Measurements from ENCODE around the gene CDK5R2. TPM values are rescaled to one million over a fixed set of nuclear protein-coding genes. Genes with fewer than 3 reads are reported as not detected.

CDK5R2 gene
- polyA plus RNA-seq, 6 donors from 2014 or later, result not detected

DNA sequence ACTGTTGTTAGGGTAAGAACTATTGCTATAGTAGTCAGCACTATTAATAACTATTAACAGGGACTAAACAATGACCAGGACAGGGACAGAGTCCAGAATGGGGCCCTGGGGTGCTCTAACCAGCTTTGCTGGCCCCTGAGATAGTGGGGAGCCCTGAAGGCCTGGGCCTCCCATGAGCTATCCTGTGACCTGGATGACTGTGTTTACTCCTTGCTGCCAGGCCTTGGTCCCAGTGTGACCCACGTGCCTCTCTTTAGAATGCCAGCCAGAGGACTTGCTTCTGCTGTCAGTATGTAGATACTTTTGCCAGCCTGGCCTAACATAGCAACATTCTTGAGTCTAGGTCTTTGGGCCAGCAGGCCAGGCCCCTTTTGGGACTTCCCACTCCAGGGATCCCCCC is 11.4 kb downstream of the CDK5R2 start:
- H3K4me3 Mint-ChIP-seq, result no peak overlapping the region
- ATAC-seq (ENCODE audit: low read depth in 2 of 2) (no peak), DNase-seq (no peak)
- no peaks in the 10 kb centered on the region for H3K36me3 Mint-ChIP-seq
- no peaks in the 10 kb centered on the region for H3K4me1 Mint-ChIP-seq
- no peak overlapping the region for H3K27ac Mint-ChIP-seq
- H3K27me3 Mint-ChIP-seq, result peaks cover 53 to 75% (median 69%) of the 10 kb centered on the region in 3 donors
- H3K9me3 Mint-ChIP-seq, result peaks cover 0 to 8% (median 0%) of the 10 kb centered on the region in 7 donors

DNA sequence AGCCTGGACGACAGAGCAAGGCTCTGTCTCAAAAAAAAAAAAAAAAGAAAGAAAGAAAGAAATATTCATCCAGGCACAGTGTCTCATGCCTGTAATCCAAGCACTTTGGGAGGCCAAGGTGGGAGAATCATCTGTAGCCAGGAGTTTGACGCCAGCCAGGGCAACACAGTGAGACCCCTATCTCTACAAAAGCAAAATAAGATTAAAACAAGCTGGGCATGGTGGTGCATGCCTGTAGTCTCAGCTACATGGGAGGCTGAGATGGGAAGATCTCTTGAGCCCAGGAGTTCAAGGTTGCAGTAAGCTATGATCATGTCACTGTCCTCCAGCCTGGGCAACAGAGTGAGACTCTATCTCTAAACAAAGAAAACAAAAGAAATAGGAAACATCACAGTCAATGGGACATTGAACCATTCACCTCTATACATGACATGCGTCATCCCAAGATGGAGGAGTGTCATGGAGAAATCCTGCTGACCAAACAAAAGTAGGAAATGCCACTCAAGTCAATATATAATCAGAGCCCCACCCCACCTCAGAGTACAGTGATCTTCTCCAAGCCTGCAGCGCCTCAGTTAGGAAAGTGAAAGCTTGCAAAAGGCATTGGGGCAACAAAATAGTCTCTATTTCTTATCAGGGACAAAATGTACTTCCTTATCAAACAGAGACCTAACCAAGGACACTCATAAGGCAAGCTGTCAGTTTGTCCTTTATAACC is 15.8 kb downstream of the CDK5R2 start:
- H3K4me1 Mint-ChIP-seq, result peaks cover 4 to 10% (median 8%) of the 10 kb centered on the region in 3 donors

DNA sequence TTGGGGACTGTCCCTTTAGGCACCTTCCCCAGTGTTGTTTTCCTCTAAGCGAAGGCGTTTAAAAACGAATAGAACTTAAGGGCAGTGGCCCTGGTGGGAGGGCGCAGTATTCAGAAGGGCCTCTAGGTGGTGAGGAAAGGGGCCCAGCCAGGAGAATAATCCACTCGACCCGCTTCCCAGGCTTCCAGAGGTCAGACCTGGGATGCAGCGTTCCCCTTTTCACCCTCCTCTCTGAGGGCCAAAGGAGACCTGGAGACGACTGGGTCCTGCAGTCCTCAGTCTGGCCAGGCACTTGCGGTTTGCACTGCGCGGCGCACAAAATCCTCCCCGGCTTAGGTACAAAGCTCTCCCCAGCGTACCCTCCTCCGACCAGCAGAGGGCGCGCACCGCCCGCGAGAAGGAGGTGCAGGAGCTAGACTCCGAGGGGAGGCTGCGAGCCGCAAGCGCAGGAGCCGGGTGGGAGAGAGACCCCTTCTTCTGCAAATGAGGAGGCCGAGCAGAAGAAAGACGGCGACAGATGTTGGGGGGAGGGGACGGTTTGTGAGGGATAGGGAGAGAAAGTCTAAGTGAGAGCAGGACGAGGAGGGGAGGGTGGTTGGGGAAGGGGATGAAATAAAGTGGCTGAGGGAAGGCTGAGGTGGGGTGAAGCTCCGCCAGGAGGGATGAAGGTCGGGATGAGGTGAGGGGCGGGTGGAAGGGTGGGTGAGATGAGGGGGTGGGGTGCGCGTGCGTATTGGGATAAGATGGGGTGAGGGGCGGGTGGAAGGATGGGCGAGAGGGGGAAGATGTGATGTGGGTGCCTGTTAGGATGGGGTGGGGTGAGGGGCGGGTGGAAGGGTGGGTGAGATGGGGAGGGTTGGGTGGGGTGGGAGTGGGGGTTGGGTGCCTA is 20.6 kb downstream of the CDK5R2 start:
- H3K27me3 Mint-ChIP-seq, result peaks cover 65 to 97% (median 90%) of the 10 kb centered on the region in 3 donors
- ATAC-seq (ENCODE audit: low read depth in 2 of 2), result peak; percentile 86 to 88

More for the DNA sequence above, 15.8 kb downstream of the CDK5R2 start:
- DNase-seq (no peak), ATAC-seq (ENCODE audit: low read depth in 2 of 2) (no peak)
- H3K4me3 Mint-ChIP-seq, result no peak overlapping the region
- H3K9me3 Mint-ChIP-seq, result peaks cover 0 to 5% (median 0%) of the 10 kb centered on the region in 7 donors
- H3K27ac Mint-ChIP-seq, result peak overlapping the region in 1 of 6 donors; percentile 6
- peaks cover 60 to 86% (median 81%) of the 10 kb centered on the region in 3 donors for H3K27me3 Mint-ChIP-seq
- H3K36me3 Mint-ChIP-seq, result no peaks in the 10 kb centered on the region

DNA sequence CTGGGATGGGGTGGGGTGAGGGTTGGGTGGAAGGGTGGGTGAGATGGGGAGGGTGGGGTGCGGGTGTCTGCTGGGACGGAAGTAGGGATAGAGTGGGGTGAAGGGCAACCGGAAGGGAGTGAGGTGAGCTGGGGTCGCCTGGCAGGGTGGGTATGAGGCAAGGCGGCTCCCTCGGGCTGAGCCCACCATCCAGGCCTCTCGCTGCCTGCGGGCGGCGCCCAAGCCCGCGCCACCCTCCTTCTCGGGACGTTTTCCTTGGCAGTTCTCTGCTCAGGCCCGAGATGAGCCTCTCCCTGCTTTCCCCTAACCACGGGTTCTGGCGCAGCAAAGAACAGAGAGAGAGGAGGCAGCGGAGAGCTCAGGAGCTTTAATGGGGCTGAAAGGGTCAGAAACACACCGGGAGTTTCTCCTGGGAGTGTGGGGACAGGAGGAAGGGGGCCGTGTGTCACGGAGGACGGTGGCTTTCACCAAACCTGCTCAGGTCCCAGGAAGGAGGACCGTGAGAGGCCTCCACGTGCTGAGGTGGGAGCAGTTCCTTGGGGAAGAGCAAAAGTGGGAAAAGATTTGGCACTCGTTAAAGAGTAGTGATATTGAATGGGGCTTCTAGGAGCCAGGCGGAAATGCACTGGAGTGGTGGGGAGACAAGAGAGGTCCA is 21.4 kb downstream of the CDK5R2 start:
- Mint-ChIP-seq H3K27ac (peak overlapping the region in 3 of 6 donors; percentile 52 to 96 (median 91)), H3K4me3 (peak overlapping the region; percentile 86 to 93 (median 88)), H3K4me1 (peaks cover 29 to 44% (median 38%) of the 10 kb centered on the region in 3 donors), H3K9me3 (peaks cover 0 to 2% (median 0%) of the 10 kb centered on the region in 7 donors), H3K36me3 (peaks cover 0 to 6% of the 10 kb centered on the region in 2 donors), H3K27me3 (peaks cover 63 to 95% (median 89%) of the 10 kb centered on the region in 3 donors)
- no peak for ATAC-seq (ENCODE audit: low read depth in 2 of 2)
- DNase-seq, result no peak

More for the DNA sequence above, 20.6 kb downstream of the CDK5R2 start:
- Mint-ChIP-seq H3K9me3 (peaks cover 0 to 2% (median 0%) of the 10 kb centered on the region in 7 donors), H3K4me3 (peak overlapping the region; percentile 68 to 89 (median 83)), H3K36me3 (peaks cover 0 to 6% of the 10 kb centered on the region in 2 donors), H3K27ac (peak overlapping the region in 3 of 6 donors; percentile 5 to 81 (median 18)), H3K4me1 (peaks cover 24 to 39% (median 33%) of the 10 kb centered on the region in 3 donors)
- peak; percentile 79 for DNase-seq

DNA sequence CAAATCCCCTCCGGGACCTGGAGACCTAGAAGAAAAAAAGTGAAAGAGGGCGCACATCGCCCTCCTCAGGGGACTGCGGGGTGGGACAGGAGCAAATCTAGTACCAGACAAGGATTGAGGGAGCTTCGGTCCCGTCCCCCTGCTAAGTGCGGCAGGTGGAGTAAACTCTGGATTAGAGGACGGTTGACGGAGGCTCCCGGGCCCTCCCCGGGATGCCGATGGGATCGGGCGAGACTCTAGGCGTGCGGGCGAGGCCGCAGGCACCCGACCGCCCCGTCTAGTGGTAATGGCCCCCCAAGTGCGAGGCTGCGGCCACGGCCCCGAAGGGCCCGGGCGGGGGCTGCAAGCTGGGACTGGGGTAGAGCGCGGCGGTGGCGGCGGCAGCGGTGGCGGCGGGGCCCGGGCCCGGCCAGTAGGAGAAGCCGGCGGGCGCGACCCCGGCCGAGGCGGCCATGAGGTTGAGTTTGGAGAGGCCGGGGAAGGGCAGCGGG is 22.0 kb downstream of the CDK5R2 start:
- H3K9me3 Mint-ChIP-seq, result peaks cover 0 to 2% (median 0%) of the 10 kb centered on the region in 7 donors
- H3K4me1 Mint-ChIP-seq, result peaks cover 33 to 49% (median 43%) of the 10 kb centered on the region in 3 donors
- H3K36me3 Mint-ChIP-seq, result peaks cover 0 to 6% of the 10 kb centered on the region in 2 donors
- H3K4me3 Mint-ChIP-seq, result peak overlapping the region; percentile 86 to 93 (median 88)
- peak overlapping the region in 5 of 6 donors; percentile 52 to 96 (median 75) for H3K27ac Mint-ChIP-seq
- H3K27me3 Mint-ChIP-seq, result peaks cover 62 to 95% (median 89%) of the 10 kb centered on the region in 3 donors
- peak; percentile 3 to 10 for ATAC-seq (ENCODE audit: low read depth in 2 of 2)
- no peak for DNase-seq

DNA sequence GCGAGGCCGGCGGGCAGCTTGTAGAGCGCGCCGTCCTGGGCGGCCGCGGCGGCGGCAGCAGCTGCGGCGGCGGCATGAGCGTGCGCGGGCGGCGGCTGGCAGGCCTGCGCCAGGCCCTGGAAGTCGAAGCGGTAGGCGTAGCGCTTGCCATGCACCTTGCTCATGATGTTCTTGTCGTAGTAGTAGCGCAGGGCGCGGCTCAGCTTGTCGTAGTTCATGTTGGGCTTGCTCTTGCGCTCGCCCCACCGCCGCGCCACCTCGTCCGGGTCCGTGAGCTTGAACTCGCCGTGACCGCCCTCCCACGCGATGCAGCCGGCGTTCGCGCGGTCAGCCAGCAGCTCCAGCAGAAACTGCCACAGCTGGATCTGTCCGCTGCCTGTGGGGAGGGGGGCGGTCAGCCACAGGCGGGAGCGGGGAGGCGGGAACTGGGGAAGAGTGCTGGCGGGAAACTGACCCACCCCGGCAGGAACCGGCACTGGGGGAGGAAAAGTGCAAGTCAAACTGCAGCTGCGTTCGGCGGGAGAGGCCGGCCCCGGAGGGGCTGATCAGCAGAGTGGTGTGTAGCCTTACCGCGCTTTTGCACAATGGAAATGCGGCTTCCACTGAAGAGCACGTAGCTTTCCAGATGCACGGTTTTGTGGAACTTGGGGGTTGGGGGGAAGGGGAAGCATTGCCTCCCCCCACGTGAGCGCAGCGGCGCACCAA is 22.6 kb downstream of the CDK5R2 start:
- H3K9me3 Mint-ChIP-seq, result peaks cover 0 to 2% (median 0%) of the 10 kb centered on the region in 7 donors
- ATAC-seq (ENCODE audit: low read depth in 2 of 2) (peak; percentile 28 to 30), DNase-seq (no peak)
- peaks cover 63 to 95% (median 89%) of the 10 kb centered on the region in 3 donors for H3K27me3 Mint-ChIP-seq
- peaks cover 0 to 6% of the 10 kb centered on the region in 2 donors for H3K36me3 Mint-ChIP-seq
- H3K4me1 Mint-ChIP-seq, result peaks cover 33 to 49% (median 43%) of the 10 kb centered on the region in 3 donors
- peak overlapping the region in 2 of 6 donors; percentile 39 to 74 for H3K27ac Mint-ChIP-seq
- H3K4me3 Mint-ChIP-seq, result peak overlapping the region; percentile 54 to 87 (median 72)

DNA sequence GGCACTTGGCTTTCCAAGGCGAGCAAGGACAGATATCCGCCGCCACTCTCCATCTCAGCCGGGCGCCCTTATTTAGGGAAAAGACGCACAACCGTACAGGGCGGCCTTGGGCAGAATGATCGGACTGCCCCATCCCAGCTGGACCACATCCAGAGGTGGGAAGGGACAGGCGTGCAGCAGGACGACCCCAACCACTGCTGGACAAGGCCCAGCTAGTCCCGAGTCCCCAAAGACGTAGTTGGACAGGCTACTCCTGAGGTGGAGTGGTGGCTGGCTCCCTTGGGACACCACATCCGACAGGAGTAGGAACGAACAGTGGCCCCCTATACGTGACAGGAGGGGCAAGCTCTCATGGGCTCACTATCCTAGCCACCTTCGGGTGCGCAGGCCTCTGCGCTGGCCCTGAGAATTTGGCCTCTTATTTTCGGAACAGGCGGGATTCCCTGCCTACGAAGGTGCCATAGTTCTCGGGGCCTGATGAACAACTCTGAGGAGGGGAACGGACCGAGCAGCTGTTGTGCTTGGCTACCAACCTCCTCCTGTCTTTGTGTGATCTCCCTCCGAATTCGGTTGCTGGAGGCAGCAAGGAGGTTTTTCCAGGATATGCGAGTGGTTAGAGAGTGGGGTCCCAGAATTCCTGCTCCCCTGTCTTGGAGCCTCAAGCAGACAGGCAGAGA is 23.3 kb downstream of the CDK5R2 start:
- peaks cover 0 to 6% of the 10 kb centered on the region in 2 donors for H3K36me3 Mint-ChIP-seq
- H3K27me3 Mint-ChIP-seq, result peaks cover 63 to 95% (median 89%) of the 10 kb centered on the region in 3 donors
- H3K9me3 Mint-ChIP-seq, result peaks cover 0 to 2% (median 0%) of the 10 kb centered on the region in 7 donors
- H3K4me1 Mint-ChIP-seq, result peaks cover 33 to 49% (median 43%) of the 10 kb centered on the region in 3 donors
- H3K4me3 Mint-ChIP-seq, result peak overlapping the region in 7 of 8 donors; percentile 61 to 87 (median 74)
- ATAC-seq (ENCODE audit: low read depth in 2 of 2), result no peak
- H3K27ac Mint-ChIP-seq, result peak overlapping the region in 2 of 6 donors; percentile 36 to 74
- no peak for DNase-seq

DNA sequence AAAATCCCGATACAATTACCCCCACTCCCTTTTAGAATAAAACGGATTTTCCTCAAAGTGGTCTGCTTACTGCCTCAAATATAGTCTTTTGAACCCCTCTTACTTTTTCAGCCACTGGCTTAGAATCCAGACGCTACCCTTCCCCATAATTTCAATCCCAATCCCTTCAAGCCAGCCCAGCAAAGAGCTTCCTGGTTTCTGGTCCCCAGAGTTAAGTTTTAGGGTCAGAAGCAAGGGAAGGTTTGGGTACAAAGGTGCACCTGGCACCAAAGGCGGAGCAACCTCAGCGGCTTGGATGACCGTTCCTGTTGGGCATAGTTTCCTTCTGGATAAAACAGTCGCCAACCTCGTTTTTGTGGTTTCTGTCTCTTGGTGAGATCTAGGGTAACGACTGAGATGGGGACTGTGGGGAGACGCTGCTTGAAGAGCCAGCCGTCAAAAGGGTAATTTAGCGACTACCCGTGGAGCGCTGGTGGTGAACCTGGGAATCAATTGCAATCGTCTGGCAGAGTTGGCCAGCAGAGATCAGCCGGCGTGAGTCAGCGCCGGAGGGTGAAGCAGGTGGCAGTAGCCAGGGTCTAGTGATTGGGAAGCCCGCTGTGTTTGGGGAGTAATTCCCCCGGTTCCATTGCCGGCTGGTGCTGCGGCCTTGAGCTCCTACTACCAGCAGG is 23.9 kb downstream of the CDK5R2 start:
- peaks cover 0 to 2% (median 0%) of the 10 kb centered on the region in 7 donors for H3K9me3 Mint-ChIP-seq
- DNase-seq (no peak), ATAC-seq (ENCODE audit: low read depth in 2 of 2) (no peak)
- H3K36me3 Mint-ChIP-seq, result peaks cover 0 to 6% of the 10 kb centered on the region in 2 donors
- H3K27me3 Mint-ChIP-seq, result peaks cover 68 to 93% (median 86%) of the 10 kb centered on the region in 3 donors
- peak overlapping the region in 7 of 8 donors; percentile 12 to 74 (median 61) for H3K4me3 Mint-ChIP-seq
- peak overlapping the region in 1 of 6 donors; percentile 56 for H3K27ac Mint-ChIP-seq
- H3K4me1 Mint-ChIP-seq, result peaks cover 33 to 49% (median 43%) of the 10 kb centered on the region in 3 donors

DNA sequence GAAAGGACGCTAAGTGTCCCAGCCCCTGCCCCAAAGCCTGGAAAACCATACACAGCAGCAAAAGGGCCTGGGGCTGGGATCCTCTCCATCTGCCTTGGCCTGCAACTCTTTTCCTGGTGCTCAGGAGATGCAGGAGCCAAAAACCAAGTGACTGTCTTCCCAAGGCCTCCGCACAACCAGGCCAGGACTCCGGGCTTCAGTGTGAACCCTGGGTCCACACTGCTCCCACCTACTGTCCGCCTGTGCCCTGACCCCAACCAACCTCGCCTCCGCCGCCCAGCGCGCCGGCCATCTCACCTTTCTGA is 24.4 kb downstream of the CDK5R2 start:
- H3K36me3 Mint-ChIP-seq, result peaks cover 0 to 6% of the 10 kb centered on the region in 2 donors

DNA sequence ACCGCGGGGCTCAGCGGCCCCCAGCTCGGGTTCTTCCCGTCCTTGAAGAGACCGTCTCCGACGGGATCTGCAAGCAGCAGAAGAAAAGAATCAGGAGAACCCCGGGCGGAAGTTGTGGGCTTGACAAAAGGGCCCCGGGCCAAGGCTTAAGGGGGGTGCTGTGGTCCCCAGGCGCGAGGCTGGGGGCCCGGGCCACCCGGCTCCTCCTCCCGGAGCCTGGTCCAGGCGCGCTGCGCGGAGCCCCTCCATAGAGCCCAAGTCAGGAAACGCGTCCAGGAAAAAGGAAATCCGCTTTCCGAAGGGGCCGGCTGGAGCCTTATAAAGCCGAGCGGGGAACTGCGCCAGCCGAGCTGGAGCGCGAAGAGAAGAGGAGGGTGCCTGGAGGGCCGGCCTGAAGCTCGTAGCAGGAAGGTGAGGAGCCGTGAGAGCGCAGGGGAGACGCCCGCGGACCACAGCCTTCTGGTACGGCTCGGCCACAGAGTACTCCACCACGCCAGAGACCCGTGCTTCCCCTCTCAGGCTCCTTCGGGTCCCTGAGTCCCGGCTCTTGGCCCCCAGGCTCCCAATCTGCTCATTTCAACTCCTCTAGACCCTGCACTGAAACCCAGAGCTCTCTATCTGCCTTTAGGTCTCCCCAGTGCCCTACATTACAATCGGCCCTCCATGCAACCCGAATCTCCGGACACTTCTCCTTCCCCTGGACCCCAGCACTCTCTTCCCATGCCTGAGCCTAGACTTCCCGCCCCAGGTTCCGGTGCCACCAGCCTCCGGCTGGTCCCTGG is 25.0 kb downstream of the CDK5R2 start:
- no peak for DNase-seq
- peaks cover 33 to 47% (median 42%) of the 10 kb centered on the region in 3 donors for H3K4me1 Mint-ChIP-seq
- H3K9me3 Mint-ChIP-seq, result peaks cover 0 to 2% (median 0%) of the 10 kb centered on the region in 7 donors
- H3K36me3 Mint-ChIP-seq, result peaks cover 0 to 6% of the 10 kb centered on the region in 2 donors
- peak overlapping the region in 2 of 6 donors; percentile 41 to 91 for H3K27ac Mint-ChIP-seq
- ATAC-seq (ENCODE audit: low read depth in 2 of 2), result no peak
- peak overlapping the region in 5 of 8 donors; percentile 27 to 87 (median 57) for H3K4me3 Mint-ChIP-seq
- H3K27me3 Mint-ChIP-seq, result peaks cover 70 to 93% (median 87%) of the 10 kb centered on the region in 3 donors

More for the DNA sequence above, 24.4 kb downstream of the CDK5R2 start:
- peaks cover 0 to 2% (median 0%) of the 10 kb centered on the region in 7 donors for H3K9me3 Mint-ChIP-seq
- H3K27me3 Mint-ChIP-seq, result peaks cover 70 to 93% (median 86%) of the 10 kb centered on the region in 3 donors
- H3K4me1 Mint-ChIP-seq, result peaks cover 33 to 49% (median 43%) of the 10 kb centered on the region in 3 donors
- DNase-seq (no peak), ATAC-seq (ENCODE audit: low read depth in 2 of 2) (no peak)
- H3K27ac Mint-ChIP-seq, result peak overlapping the region in 1 of 6 donors; percentile 41
- H3K4me3 Mint-ChIP-seq, result peak overlapping the region in 1 of 8 donors; percentile 44
